Activated naive CD8-positive, alpha-beta T cell treated with anti-CD3 and anti-CD28 coated beads, Interleukin-2, amount 50 U/mL, for 16 hours (primary cell): Measurements from ENCODE around the gene CABP7.

Source experiments
- DNase-seq: peaks from one replicate; pipeline ENCODE4 v3.0.0-alpha.2; 2020; ENCODE audit warnings: low read depth, low spot score

CABP7 gene

DNA sequence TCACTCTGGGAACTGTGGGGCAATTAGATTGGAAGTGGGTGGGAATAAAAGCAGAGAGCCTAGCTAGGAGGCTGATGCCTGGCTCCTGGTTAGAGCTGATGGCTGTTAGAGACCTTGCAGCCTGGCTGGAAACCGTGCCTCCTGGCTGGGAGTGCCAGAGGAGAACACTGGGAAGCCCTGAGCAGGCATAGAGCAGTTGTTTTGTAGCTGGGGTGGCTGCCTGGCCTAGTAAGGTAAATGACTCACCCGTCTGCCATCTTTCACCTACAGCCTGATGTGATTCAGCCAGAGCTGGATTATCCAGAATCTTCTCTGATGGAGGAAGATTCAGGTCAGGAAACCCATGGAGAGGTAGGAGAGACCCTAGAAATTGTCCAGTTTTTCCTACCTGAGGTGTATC is 53.4 kb downstream of the CABP7 start:
- DNase-seq: no peak

DNA sequence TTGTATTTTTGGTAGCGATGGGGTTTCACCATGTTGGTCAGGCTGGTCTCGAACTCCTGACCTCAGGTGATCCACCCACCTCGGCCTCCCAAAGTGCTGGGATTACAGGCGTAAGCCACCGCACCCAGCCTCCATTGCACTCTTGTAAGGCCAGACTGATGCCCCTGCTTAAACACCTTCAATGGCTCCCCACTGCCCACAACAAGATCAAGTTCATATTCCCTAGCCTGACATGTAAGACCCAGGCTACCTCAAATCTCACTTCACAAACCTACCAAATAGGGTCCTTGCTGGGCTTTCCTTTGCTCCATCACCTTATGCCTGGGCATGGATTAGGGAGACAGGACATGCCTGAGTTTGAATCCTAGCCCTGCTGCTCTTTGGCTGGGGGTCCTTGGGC is 60.4 kb downstream of the CABP7 start:
- DNase-seq: no peak

DNA sequence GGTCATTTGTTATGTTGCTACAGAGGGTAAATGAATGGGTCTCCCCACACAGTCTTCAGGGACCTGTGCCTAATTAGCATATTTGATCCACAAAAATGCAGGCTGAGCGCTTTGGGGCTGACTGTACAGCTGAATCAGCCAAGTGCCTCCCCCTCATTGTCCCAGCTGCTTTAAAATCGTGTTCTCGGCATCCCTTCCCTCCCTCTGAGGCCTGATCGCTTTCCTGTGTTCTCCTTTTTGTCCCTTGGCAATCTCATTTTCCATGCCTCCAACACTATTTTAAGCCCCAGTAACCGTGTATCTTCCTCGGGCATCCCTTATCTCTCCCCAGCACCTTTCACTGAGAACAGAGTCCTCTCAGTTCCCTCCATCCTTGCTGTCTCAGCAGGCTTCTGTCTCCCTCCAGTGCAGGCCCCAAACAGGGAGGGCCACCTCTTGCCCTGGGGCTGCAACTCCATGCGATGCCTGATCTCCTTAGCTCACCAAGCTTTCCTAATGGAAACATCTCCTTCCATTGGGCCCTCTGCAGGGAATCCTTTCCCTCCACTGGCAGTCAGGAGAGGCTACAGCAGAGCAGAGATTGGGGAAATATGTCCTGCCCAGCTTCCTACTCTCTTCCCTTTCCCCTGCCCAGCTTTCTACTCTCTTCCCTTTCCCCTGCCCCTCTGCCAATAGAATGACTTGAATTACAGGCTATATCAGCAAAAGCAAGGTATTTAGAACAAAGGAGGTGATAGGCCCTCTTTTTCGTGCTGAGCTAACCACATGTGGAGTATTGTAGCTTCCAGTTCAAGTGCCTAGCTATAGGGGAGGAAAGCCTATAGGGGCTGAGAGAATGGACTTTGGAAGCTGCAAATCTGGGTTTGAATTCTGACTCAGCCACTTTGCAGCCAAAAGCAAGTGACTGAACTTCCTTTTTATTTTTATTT is 61.2 kb downstream of the CABP7 start:
- DNase-seq: no peak
